Measurements from ENCODE around the gene SLC18A2. TPM values are rescaled to one million over a fixed set of nuclear protein-coding genes. Genes with fewer than 3 reads are reported as not detected.

The SLC18A2 gene
- total RNA-seq, 1 experiment from 2014 or later = not detected

- in situ Hi-C loops (cut with HindIII; ENCODE audit: low pct_unique_long_range_greater_than_20kb, low sequenced_read_pairs) = no loop called here
- Histone ChIP-seq H3K36me3 (ENCODE audit: control insufficient read depth, insufficient read depth, low read length) (no peaks in the 10 kb centered on the region), H3K4me1 (ENCODE audit: control insufficient read depth, insufficient read depth, low read length) (no peaks in the 10 kb centered on the region), H3K27me3 (ENCODE audit: control insufficient read depth, insufficient read depth, low read length) (no peaks in the 10 kb centered on the region), H3K27ac (ENCODE audit: low read length) (no peak overlapping the region), H3K4me3 (ENCODE audit: low read depth in 2 of 2, low read length in 2 of 2) (no peak overlapping the region), H3K9me3 (ENCODE audit: control insufficient read depth, insufficient read depth, low read depth, low read length) (no peaks in the 10 kb centered on the region)
- BruUV-seq (replicated peaks) = no TSS peak
- DNase-seq (ENCODE audit: low read depth, low spot score) (no peak), ATAC-seq (no peak)
- ChIA-PET POLR2A (no interaction called here), CTCF (no interaction called here)
- intact Hi-C loops (cut with micrococcal nuclease; ENCODE audit: unreplicated experiment) = no loop called here
- TF ChIP-seq POLR2AphosphoS5 (IDR thresholded peaks at IDR 0.05; ENCODE audit: low read depth, low read length) (no peak), CTCF (IDR thresholded peaks at IDR 0.05) (no peak), TCF7L2 (IDR thresholded peaks at IDR 0.05; ENCODE audit: low read depth, low read length) (no peak), SIN3A (IDR thresholded peaks at IDR 0.05; ENCODE audit: borderline replicate concordance, insufficient read depth, low read depth, low read length) (no peak), REST (IDR thresholded peaks at IDR 0.05; ENCODE audit: insufficient read depth in 1 of 2, low read depth in 2 of 2, low read length in 1 of 2) (no peak)
These were observed 65.8 kb downstream of the SLC18A2 start for GRCh38 chr10:117306674-117307073.

GRCh38 chr10:117311261-117311660, 70.3 kb downstream of the SLC18A2 start:
- no peak for DNase-seq (ENCODE audit: low read depth, low spot score)
- in situ Hi-C loops (cut with HindIII; ENCODE audit: low pct_unique_long_range_greater_than_20kb, low sequenced_read_pairs) = no loop called here
- no TSS peak for BruUV-seq (replicated peaks)
- TF ChIP-seq CTCF (IDR thresholded peaks at IDR 0.05) = no peak
- no peak for TF ChIP-seq SIN3A (IDR thresholded peaks at IDR 0.05; ENCODE audit: borderline replicate concordance, insufficient read depth, low read depth, low read length)
- TF ChIP-seq POLR2AphosphoS5 (IDR thresholded peaks at IDR 0.05; ENCODE audit: low read depth, low read length) = no peak
- TF ChIP-seq TCF7L2 (IDR thresholded peaks at IDR 0.05; ENCODE audit: low read depth, low read length) = no peak
- TF ChIP-seq REST (IDR thresholded peaks at IDR 0.05; ENCODE audit: insufficient read depth in 1 of 2, low read depth in 2 of 2, low read length in 1 of 2) = no peak
- no peak for ATAC-seq
- H3K27ac ChIP-seq (ENCODE audit: low read length) = no peak overlapping the region
- H3K4me3 ChIP-seq (ENCODE audit: low read depth in 2 of 2, low read length in 2 of 2) = no peak overlapping the region
- H3K9me3 ChIP-seq (ENCODE audit: control insufficient read depth, insufficient read depth, low read depth, low read length) = no peaks in the 10 kb centered on the region
- H3K27me3 ChIP-seq (ENCODE audit: control insufficient read depth, insufficient read depth, low read length) = no peaks in the 10 kb centered on the region
- H3K36me3 ChIP-seq (ENCODE audit: control insufficient read depth, insufficient read depth, low read length) = 0 out of 2 replicates have a peak, but pooled peaks cover 2% of the 10 kb centered on the region
- POLR2A ChIA-PET = no interaction called here
- H3K4me1 ChIP-seq (ENCODE audit: control insufficient read depth, insufficient read depth, low read length) = no peaks in the 10 kb centered on the region
- intact Hi-C loops (cut with micrococcal nuclease; ENCODE audit: unreplicated experiment) = no loop called here
- CTCF ChIA-PET = no interaction called here
